NCI-H510A treated with DMSO at 0.1 percent for 48 hours (cell line): Measurements from ENCODE around the gene TRDN.
A peak's percentile ranks its signal among the peaks of the same experiment; 100 is the strongest.

Experiments
- DNase-seq: peaks from one replicate; lab custom pipeline; 2025; lab: John Stamatoyannopoulos, UW

The TRDN gene

GRCh38 chr6:123636782-123637181, at the start of gene TRDN:
TSS of gene TRDN (minus strand) at chr6:123636950. CDS start at chr6:123636775, 175 bp downstream.
- no peak for DNase-seq

GRCh38 chr6:123681957-123682462, 45.3 kb upstream of the TRDN start:
- no peak for DNase-seq

GRCh38 chr6:123677897-123678296, 41.1 kb upstream of the TRDN start:
- no peak for DNase-seq

- no peak for DNase-seq
Observed at GRCh38 chr6:123676793-123677192, 40.0 kb upstream of the TRDN start.

- DNase-seq: no peak
Observed at GRCh38 chr6:123668965-123669591, 32.3 kb upstream of the TRDN start.

GRCh38 chr6:123668063-123668462, 31.3 kb upstream of the TRDN start:
- no peak for DNase-seq

- DNase-seq: no peak
Observed at GRCh38 chr6:123663436-123663835, 26.7 kb upstream of the TRDN start.

- no peak for DNase-seq
Observed at GRCh38 chr6:123662757-123663156, 26.0 kb upstream of the TRDN start.

GRCh38 chr6:123661105-123661891, 24.5 kb upstream of the TRDN start:
- DNase-seq: no peak

GRCh38 chr6:123659960-123660748, 23.4 kb upstream of the TRDN start:
- DNase-seq: no peak

- no peak for DNase-seq
Observed at GRCh38 chr6:123658848-123659247, 22.1 kb upstream of the TRDN start.

GRCh38 chr6:123655521-123656306, 19.0 kb upstream of the TRDN start:
- DNase-seq: peak; percentile 20

GRCh38 chr6:123648723-123649122, 12.0 kb upstream of the TRDN start:
- DNase-seq: no peak

- no peak for DNase-seq
Observed at GRCh38 chr6:123648020-123648580, 11.3 kb upstream of the TRDN start.

- no peak for DNase-seq
Observed at GRCh38 chr6:123641497-123641896, 4.7 kb upstream of the TRDN start.

GRCh38 chr6:123640567-123641187, 3.9 kb upstream of the TRDN start:
- no peak for DNase-seq

- DNase-seq: no peak
Observed at GRCh38 chr6:123638865-123639264, 2.1 kb upstream of the TRDN start.

GRCh38 chr6:123636282-123636681, 468 bp downstream of the TRDN start:
- DNase-seq: no peak

GRCh38 chr6:123635567-123635966, 1.2 kb downstream of the TRDN start:
- DNase-seq: no peak

GRCh38 chr6:123635144-123635543, 1.6 kb downstream of the TRDN start:
- no peak for DNase-seq

- DNase-seq: no peak
Observed at GRCh38 chr6:123632641-123633040, 4.1 kb downstream of the TRDN start.
